Lung (tissue), 12 donors: ENCODE measurements around the gene ALKBH7. TPM values are rescaled to one million over a fixed set of nuclear protein-coding genes. Genes with fewer than 3 reads are reported as not detected.
"Not testable (repeated sequence)": the region's sequence is repeated elsewhere in the genome, so short reads cannot be mapped to it uniquely, and the experiment has no call there.

Source experiments
- ATAC-seq: fragments of 200-7000 bp; cut with Tn5 transposase; one replicate; pipeline ENCODE4 v1.9.1; 2020; ENCODE audit warnings: moderate number of reproducible peaks; ENCODE audit not compliant: insufficient read depth, low FRiP score
- DNase-seq, 3 donors: peaks; one replicate each; pipeline ENCODE4 v3.0.0-alpha.2; 2013 to 2017
- H3K27ac ChIP-seq, 2 donors: one replicate each; pipeline ENCODE4 v1.5.1; 2013; ENCODE audit warnings: mild to moderate bottlenecking in 2 of 2, moderate library complexity in 2 of 2, control low read depth in 1 of 2, inconsistent platforms in 1 of 2, low read depth in 1 of 2, low read length in 1 of 2
- H3K27me3 ChIP-seq, 3 donors: one replicate each; pipeline ENCODE4 v1.5.1; 2013; ENCODE audit warnings: low read length in 2 of 3; ENCODE audit not compliant: control insufficient read depth in 3 of 3, insufficient read depth in 3 of 3
- H3K36me3 ChIP-seq, 4 donors: one replicate each; pipeline ENCODE4 v1.5.1; 2013; ENCODE audit warnings: low read length in 4 of 4, mild to moderate bottlenecking in 1 of 4, moderate library complexity in 1 of 4; ENCODE audit not compliant: control insufficient read depth in 4 of 4, insufficient read depth in 4 of 4
- H3K4me1 ChIP-seq, 5 donors: one replicate each; pipeline ENCODE4 v1.5.1; 2013; ENCODE audit warnings: low read length in 5 of 5, mild to moderate bottlenecking in 2 of 5, moderate library complexity in 1 of 5; ENCODE audit not compliant: control insufficient read depth in 5 of 5, insufficient read depth in 5 of 5
- H3K4me3 ChIP-seq: one replicate; pipeline ENCODE4 v1.5.1; 2013; ENCODE audit warnings: mild to moderate bottlenecking, control low read depth, moderate library complexity
- H3K9ac ChIP-seq, 2 donors: one replicate each; pipeline ENCODE4 v1.5.1; 2013; ENCODE audit warnings: low read length in 2 of 2, control low read depth in 1 of 2; ENCODE audit not compliant: insufficient read depth in 1 of 2
- H3K9me3 ChIP-seq, 4 donors: one replicate each; pipeline ENCODE4 v1.5.1; 2013; ENCODE audit warnings: low read length in 3 of 4, mild to moderate bottlenecking in 1 of 4, moderate library complexity in 1 of 4; ENCODE audit not compliant: control insufficient read depth in 4 of 4, insufficient read depth in 3 of 4
- CTCF ChIP-seq: IDR thresholded peaks from 2 replicates; pipeline ENCODE4 v1.5.1; 2012; ENCODE audit warnings: mild to moderate bottlenecking; ENCODE audit errors: control extremely low read depth, extremely low read depth
- WGBS, 2 donors: extraction: QIAGEN DNeasy Blood & Tissue Kit; methylation state at CpG; one replicate each; pipeline ENCODE4 v1.1.7; 2013; 5-methylcytosine and 5-hydroxymethylcytosine counted together
- polyA plus RNA-seq, 2 donors: library from polyadenylated mRNA; stranded (reverse); fragments of 200-250 nt; gene quantifications; one replicate each; pipeline ENCODE4 v1.2.1, GENCODE V29; 2013
- total RNA-seq, 2 donors: library from RNA; depleted of rRNA in 1 of 2; stranded (reverse); fragments of >200 nt in 1 of 2; gene quantifications; one replicate each; pipeline ENCODE4 v1.2.1, GENCODE V29; 2014 to 2021
- donor health status: control.
- donor health status: control.
- donor health status: Bipolar disorder and iron deficiency.
- donor health status: healthy.
- donor health status: DM: yes; HTN: yes; CAD: no.

Gene ALKBH7
- total and polyA plus RNA-seq, 4 donors = 26.8 to 84.2 (median 53.4) TPM

GRCh38 chr19:6396305-6396704 is 23.7 kb downstream of the ALKBH7 start:
- DNase-seq = no peak
- Histone ChIP-seq H3K4me3 (no peak overlapping the region), H3K4me1 (peaks cover 0 to 13% (median 6%) of the 10 kb centered on the region in 5 donors), H3K27me3 (no peaks in the 10 kb centered on the region), H3K36me3 (no peaks in the 10 kb centered on the region), H3K27ac (no peak overlapping the region), H3K9ac (no peak overlapping the region), H3K9me3 (no peaks in the 10 kb centered on the region)
- no peak for ATAC-seq
- TF ChIP-seq CTCF = no peak
- WGBS, 2 donors = 92 to 95% methylated on average over 12 of the region's 12 CpGs

GRCh38 chr19:6400062-6400944 is 27.7 kb downstream of the ALKBH7 start:
- not testable (repeated sequence) for H3K36me3 ChIP-seq, H3K4me3 ChIP-seq, H3K9me3 ChIP-seq, DNase-seq, ATAC-seq, H3K27ac ChIP-seq, H3K9ac ChIP-seq, H3K27me3 ChIP-seq, H3K4me1 ChIP-seq
- WGBS, 2 donors = 88 to 94% methylated on average over 23 of the region's 23 CpGs

- TF ChIP-seq CTCF = no peak
- Histone ChIP-seq H3K9ac (no peak overlapping the region), H3K9me3 (no peaks in the 10 kb centered on the region), H3K27me3 (no peaks in the 10 kb centered on the region), H3K36me3 (no peaks in the 10 kb centered on the region), H3K4me3 (no peak overlapping the region), H3K27ac (no peak overlapping the region), H3K4me1 (peaks cover 0 to 6% (median 0%) of the 10 kb centered on the region in 5 donors)
- DNase-seq = no peak
- 90 to 91% methylated on average over 10 of the region's 10 CpGs for WGBS, 2 donors
- ATAC-seq = no peak
Measured at GRCh38 chr19:6402058-6402457, 29.5 kb downstream of the ALKBH7 start.

- 65 to 81% methylated on average over 22 of the region's 22 CpGs for WGBS, 2 donors
- H3K36me3 ChIP-seq = no peaks in the 10 kb centered on the region
- peaks cover 0 to 6% (median 0%) of the 10 kb centered on the region in 5 donors for H3K4me1 ChIP-seq
- ATAC-seq (no peak), DNase-seq (peak; percentile 83 to 92 (median 89))
- H3K27ac ChIP-seq = no peak overlapping the region
- no peaks in the 10 kb centered on the region for H3K27me3 ChIP-seq
- no peak overlapping the region for H3K9ac ChIP-seq
- no peak for TF ChIP-seq CTCF
- no peaks in the 10 kb centered on the region for H3K9me3 ChIP-seq
- no peak overlapping the region for H3K4me3 ChIP-seq
Measured at GRCh38 chr19:6402837-6403608, 30.4 kb downstream of the ALKBH7 start.
